BJ (cell line): ENCODE measurements around the gene GOLGA2. TPM values are rescaled to one million over a fixed set of nuclear protein-coding genes. Genes with fewer than 3 reads are reported as not detected.
"Not testable (repeated sequence)": the region's sequence is repeated elsewhere in the genome, so short reads cannot be mapped to it uniquely, and the experiment has no call there.

Experiments used
- CTCF ChIA-PET: fragments of 350-600 bp; formaldehyde crosslinking; extraction: SDS; loops from one replicate; lab custom pipeline; 2021; ENCODE audit warnings: antibody characterized with exemption, inconsistent platforms; lab: Yijun Ruan, JAX
- POLR2A ChIA-PET: fragments of 300-600 bp; sonication (Branson Sonifier 250); formaldehyde crosslinking; extraction: SDS; loops from one replicate; lab custom pipeline; 2021; ENCODE audit warnings: antibody characterized with exemption; lab: Charles Lee
- DNase-seq: peaks from one replicate; pipeline ENCODE4 v3.0.0-alpha.2; 2011; ENCODE audit warnings: low read depth
- H3K27me3 ChIP-seq: 2 replicates; pipeline ENCODE4 v1.6.0; 2011; ENCODE audit warnings: low read length; ENCODE audit not compliant: control insufficient read depth, insufficient read depth
- H3K36me3 ChIP-seq: 2 replicates; pipeline ENCODE4 v1.5.1; 2011; ENCODE audit warnings: low read length; ENCODE audit not compliant: control insufficient read depth, insufficient read depth
- H3K4me3 ChIP-seq: 2 replicates; pipeline ENCODE4 v1.5.1; 2011; ENCODE audit warnings: low read depth, mild to moderate bottlenecking, control low read depth, low read length
- polyA plus RNA-seq: library from polyadenylated mRNA; depleted of rRNA; stranded (reverse); fragments of >200 nt; gene quantifications from 2 replicates; pipeline ENCODE4 v1.2.3, GENCODE V29; 2011
- TF ChIP-seq, protein P1 (sequence below): IDR thresholded peaks from 2 replicates; pipeline ENCODE4 v1.5.1; 2011; ENCODE audit warnings: low read depth, mild to moderate bottlenecking, control low read depth, inconsistent platforms, low read length, moderate library complexity; ENCODE audit not compliant: insufficient read depth

GOLGA2 gene
- polyA plus RNA-seq, 1 experiment: 91.1 TPM

GRCh38 chr9:128242828-128243214 lies 33.0 kb downstream of the GOLGA2 start:
- H3K4me3 ChIP-seq: no peak overlapping the region
- no peak for DNase-seq
- H3K27me3 ChIP-seq: no peaks in the 10 kb centered on the region
- H3K36me3 ChIP-seq: peaks cover 6% of the 10 kb centered on the region
- ChIA-PET CTCF (interaction anchor here (1.0 kb wide), 1 partner anchor 128 kb away, joined by 3 read pairs; the partner anchor contains the start of gene URM1), POLR2A (no interaction called here)
- TF ChIP-seq, protein P1, sequence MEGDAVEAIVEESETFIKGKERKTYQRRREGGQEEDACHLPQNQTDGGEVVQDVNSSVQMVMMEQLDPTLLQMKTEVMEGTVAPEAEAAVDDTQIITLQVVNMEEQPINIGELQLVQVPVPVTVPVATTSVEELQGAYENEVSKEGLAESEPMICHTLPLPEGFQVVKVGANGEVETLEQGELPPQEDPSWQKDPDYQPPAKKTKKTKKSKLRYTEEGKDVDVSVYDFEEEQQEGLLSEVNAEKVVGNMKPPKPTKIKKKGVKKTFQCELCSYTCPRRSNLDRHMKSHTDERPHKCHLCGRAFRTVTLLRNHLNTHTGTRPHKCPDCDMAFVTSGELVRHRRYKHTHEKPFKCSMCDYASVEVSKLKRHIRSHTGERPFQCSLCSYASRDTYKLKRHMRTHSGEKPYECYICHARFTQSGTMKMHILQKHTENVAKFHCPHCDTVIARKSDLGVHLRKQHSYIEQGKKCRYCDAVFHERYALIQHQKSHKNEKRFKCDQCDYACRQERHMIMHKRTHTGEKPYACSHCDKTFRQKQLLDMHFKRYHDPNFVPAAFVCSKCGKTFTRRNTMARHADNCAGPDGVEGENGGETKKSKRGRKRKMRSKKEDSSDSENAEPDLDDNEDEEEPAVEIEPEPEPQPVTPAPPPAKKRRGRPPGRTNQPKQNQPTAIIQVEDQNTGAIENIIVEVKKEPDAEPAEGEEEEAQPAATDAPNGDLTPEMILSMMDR: no peak

- CTCF ChIA-PET: interaction anchor here (1.0 kb wide), 1 partner anchor 129 kb away, joined by 3 read pairs; the partner anchor contains the start of gene URM1
- TF ChIP-seq, protein P1: no peak
- H3K36me3 ChIP-seq: peaks cover 6% of the 10 kb centered on the region
- POLR2A ChIA-PET: no interaction called here
- no peak overlapping the region for H3K4me3 ChIP-seq
- no peak for DNase-seq
- no peaks in the 10 kb centered on the region for H3K27me3 ChIP-seq
These were observed 33.7 kb downstream of the GOLGA2 start for GRCh38 chr9:128242124-128242523.

DNA sequence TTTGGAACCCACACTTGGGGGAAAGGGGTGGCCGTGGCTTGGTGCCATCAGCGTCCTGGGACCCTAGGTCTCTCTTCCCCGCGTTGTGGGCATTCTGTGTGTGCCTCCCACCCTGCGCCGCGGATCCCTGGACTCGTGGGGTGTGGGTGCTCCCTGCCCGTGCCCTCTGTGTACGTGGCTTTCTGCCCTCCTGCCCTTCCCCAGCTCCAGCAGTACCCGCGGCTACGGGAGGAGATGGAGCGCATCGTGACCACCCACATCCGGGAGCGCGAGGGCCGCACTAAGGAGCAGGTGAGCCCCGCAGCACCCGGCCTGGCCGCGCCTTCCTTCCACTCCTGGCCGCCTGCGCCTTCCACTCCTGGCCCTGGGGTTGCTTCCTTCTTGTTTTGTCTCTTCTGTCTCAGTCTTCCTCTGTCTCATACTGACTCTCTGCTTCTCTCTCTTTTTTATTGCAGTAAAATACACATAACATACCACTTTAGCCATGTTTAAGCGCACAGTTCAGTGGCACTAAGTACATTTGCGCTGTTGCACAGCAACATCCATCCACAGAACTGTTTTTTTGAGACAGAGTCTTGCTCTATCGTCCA lies 41.9 kb downstream of the GOLGA2 start:
- POLR2A ChIA-PET: no interaction called here
- Histone ChIP-seq H3K27me3 (no peaks in the 10 kb centered on the region), H3K4me3 (no peak overlapping the region), H3K36me3 (no peaks in the 10 kb centered on the region; the same call in 1 of the 2 replicates)
- TF ChIP-seq, protein P1: no peak
- CTCF ChIA-PET: no interaction called here
- no peak for DNase-seq

- CTCF ChIA-PET: no interaction called here
- TF ChIP-seq, protein P1: no peak
These were observed 43.0 kb downstream of the GOLGA2 start for GRCh38 chr9:128232528-128233428.

DNA sequence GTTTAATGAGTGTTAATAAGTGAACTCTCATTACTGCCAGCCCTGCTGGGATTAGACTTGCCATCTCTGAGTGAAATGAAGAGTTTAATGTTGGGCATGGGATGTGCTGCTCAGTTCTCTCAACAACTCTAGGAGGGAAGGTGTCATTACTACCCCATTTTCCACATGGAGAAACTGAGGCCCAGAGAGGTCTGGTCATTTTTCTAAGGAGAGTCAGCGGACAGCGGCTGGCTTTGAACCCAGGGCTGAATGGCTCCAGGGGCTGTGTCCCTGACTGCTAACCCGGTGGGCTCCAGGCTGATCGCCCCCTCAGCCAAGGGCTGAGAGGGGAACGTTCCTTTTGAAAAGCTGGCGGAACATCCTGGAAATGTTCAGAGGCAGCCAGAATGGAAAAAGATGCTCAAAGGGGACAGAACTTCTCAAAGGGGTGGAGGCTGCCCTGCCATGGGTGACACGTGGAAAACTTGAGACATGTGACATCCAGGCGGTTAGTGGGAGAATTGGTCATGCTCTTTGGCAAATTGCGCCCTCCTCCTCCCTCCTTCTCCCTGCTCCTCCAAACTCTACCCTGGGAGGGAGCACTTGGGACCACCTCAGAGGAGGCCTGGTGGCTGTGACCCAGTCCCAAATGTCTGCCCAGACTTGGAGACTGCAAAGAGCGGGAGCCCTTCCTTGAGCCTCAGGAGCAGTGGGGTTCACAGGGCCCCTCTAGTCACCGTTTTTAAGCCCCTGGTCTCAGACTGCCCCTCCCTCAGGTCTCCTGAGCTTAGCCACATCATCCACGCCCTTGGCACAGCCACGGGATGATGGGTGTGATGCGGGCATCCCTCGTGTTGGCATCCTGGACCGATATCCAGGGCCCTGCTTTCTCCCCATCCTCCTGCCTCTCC lies 43.9 kb downstream of the GOLGA2 start:
- ChIA-PET CTCF (no interaction called here), POLR2A (no interaction called here)
- DNase-seq: no peak
- no peaks in the 10 kb centered on the region for H3K36me3 ChIP-seq
- no peaks in the 10 kb centered on the region for H3K27me3 ChIP-seq
- no peak overlapping the region for H3K4me3 ChIP-seq
- TF ChIP-seq, protein P1: no peak

More at GRCh38 chr9:128232528-128233428, 43.0 kb downstream of the GOLGA2 start:
- POLR2A ChIA-PET: no interaction called here
- Histone ChIP-seq H3K4me3 (no peak overlapping the region), H3K27me3 (no peaks in the 10 kb centered on the region), H3K36me3 (no peaks in the 10 kb centered on the region)
- DNase-seq: no peak

DNA sequence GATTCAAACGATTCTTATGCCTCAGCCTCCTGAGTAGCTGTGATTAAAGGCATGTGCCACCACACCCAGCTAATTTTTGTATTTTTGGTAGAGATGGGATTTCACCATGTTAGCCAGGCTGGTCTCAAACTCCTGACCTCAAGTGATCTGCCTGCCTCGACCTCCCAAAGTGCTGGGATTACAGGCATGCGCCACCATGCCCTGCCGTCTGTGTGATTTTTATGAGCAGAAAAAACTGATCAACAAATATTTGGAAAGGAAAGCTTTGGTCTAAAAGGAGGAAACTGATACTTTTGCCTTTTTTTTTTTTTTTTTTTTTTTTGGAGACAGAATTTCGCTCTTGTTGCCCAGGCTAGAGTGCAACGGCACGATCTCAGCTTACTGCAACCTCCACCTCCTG lies 44.9 kb downstream of the GOLGA2 start:
- H3K4me3 ChIP-seq, CTCF ChIA-PET, POLR2A ChIA-PET: not testable (repeated sequence)

More for the DNA sequence above, 44.9 kb downstream of the GOLGA2 start:
- H3K27me3 ChIP-seq, DNase-seq, H3K36me3 ChIP-seq: not testable (repeated sequence)
